Neural cell (in vitro differentiated cells): ENCODE results near the gene SCG5.

Experiments used
- EP300 ChIP-seq: fragments of 450-650 bp; conservative IDR thresholded peaks from 2 replicates; pipeline ENCODE4 v1.6.1; 2014; ENCODE audit warnings: antibody characterized with exemption, mild to moderate bottlenecking, moderate library complexity; ENCODE audit not compliant: poor library complexity, severe bottlenecking
- EZH2 ChIP-seq: fragments of 200-600, 300-800 bp; shearing (Covaris generic), sonication (generic); IDR thresholded peaks from 2 replicates; pipeline ENCODE4 v1.6.1; 2014; ENCODE audit warnings: antibody characterized with exemption, low read length, borderline replicate concordance, mild to moderate bottlenecking; ENCODE audit not compliant: insufficient read depth, poor library complexity, severe bottlenecking
- MXI1 ChIP-seq: fragments of 450-650 bp; conservative IDR thresholded peaks from 2 replicates; pipeline ENCODE4 v1.6.1; 2014; ENCODE audit warnings: antibody characterized with exemption, mild to moderate bottlenecking; ENCODE audit not compliant: poor library complexity, severe bottlenecking
- POLR2AphosphoS5 ChIP-seq: IDR thresholded peaks from 2 replicates; pipeline ENCODE4 v1.6.1; 2012
- RAD21 ChIP-seq: fragments of 450-650 bp; conservative IDR thresholded peaks from 2 replicates; pipeline ENCODE4 v1.6.1; 2014; ENCODE audit warnings: antibody characterized with exemption, mild to moderate bottlenecking, moderate library complexity
- SMC3 ChIP-seq: fragments of 450-650 bp; conservative IDR thresholded peaks from 2 replicates; pipeline ENCODE4 v1.6.1; 2014; ENCODE audit warnings: antibody characterized with exemption, mild to moderate bottlenecking, moderate library complexity; ENCODE audit not compliant: poor library complexity
- TF ChIP-seq, protein P1 (sequence below): fragments of 450-650 bp; IDR thresholded peaks from 2 replicates; pipeline ENCODE4 v1.5.1; 2014; ENCODE audit warnings: antibody characterized with exemption, mild to moderate bottlenecking, moderate library complexity; ENCODE audit not compliant: poor library complexity, severe bottlenecking
- TF ChIP-seq, protein P2 (sequence below): IDR thresholded peaks from 2 replicates; pipeline ENCODE4 v1.6.1; 2012; ENCODE audit warnings: borderline replicate concordance

DNA sequence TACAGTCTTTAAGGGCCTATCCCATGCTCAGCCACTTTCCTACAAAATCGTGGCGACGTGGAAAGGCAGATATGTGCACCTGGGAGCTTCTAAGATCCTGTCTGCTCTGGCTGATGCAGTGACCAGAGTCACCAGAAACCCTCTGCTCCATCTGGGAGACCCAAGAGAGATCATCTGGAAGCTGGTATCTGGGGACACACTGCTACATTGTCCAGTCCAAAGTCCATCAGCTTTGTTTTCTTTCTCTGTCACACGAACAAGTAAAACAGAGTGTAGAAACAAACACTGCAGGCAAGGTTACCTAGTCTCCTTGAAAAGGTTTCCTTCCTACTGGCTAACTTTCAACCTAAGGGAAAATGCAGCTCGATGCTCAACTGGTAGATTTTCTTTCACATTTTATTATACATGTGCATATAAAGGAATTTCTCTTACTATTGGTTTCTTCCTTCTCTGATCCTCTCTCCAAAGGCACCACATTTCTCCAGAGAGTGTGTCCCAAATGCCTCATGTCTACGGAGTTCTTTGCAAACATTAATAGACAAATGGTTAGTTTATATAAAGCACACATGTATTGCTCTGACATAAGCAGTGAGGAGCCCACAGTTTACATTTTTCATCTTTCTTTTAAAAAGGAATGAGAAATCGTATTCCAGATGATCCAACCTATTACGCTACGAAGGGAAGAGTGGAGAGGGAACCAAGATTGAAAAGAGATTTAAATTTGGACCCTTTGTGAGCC, 68.0 kb downstream of the SCG5 start:
- TF ChIP-seq, protein P1, sequence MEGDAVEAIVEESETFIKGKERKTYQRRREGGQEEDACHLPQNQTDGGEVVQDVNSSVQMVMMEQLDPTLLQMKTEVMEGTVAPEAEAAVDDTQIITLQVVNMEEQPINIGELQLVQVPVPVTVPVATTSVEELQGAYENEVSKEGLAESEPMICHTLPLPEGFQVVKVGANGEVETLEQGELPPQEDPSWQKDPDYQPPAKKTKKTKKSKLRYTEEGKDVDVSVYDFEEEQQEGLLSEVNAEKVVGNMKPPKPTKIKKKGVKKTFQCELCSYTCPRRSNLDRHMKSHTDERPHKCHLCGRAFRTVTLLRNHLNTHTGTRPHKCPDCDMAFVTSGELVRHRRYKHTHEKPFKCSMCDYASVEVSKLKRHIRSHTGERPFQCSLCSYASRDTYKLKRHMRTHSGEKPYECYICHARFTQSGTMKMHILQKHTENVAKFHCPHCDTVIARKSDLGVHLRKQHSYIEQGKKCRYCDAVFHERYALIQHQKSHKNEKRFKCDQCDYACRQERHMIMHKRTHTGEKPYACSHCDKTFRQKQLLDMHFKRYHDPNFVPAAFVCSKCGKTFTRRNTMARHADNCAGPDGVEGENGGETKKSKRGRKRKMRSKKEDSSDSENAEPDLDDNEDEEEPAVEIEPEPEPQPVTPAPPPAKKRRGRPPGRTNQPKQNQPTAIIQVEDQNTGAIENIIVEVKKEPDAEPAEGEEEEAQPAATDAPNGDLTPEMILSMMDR: no peak
- no peak for TF ChIP-seq RAD21
- TF ChIP-seq POLR2AphosphoS5: no peak
- no peak for TF ChIP-seq EP300
- no peak for TF ChIP-seq EZH2
- no peak for TF ChIP-seq SMC3
- TF ChIP-seq, protein P2, sequence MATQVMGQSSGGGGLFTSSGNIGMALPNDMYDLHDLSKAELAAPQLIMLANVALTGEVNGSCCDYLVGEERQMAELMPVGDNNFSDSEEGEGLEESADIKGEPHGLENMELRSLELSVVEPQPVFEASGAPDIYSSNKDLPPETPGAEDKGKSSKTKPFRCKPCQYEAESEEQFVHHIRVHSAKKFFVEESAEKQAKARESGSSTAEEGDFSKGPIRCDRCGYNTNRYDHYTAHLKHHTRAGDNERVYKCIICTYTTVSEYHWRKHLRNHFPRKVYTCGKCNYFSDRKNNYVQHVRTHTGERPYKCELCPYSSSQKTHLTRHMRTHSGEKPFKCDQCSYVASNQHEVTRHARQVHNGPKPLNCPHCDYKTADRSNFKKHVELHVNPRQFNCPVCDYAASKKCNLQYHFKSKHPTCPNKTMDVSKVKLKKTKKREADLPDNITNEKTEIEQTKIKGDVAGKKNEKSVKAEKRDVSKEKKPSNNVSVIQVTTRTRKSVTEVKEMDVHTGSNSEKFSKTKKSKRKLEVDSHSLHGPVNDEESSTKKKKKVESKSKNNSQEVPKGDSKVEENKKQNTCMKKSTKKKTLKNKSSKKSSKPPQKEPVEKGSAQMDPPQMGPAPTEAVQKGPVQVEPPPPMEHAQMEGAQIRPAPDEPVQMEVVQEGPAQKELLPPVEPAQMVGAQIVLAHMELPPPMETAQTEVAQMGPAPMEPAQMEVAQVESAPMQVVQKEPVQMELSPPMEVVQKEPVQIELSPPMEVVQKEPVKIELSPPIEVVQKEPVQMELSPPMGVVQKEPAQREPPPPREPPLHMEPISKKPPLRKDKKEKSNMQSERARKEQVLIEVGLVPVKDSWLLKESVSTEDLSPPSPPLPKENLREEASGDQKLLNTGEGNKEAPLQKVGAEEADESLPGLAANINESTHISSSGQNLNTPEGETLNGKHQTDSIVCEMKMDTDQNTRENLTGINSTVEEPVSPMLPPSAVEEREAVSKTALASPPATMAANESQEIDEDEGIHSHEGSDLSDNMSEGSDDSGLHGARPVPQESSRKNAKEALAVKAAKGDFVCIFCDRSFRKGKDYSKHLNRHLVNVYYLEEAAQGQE: no peak
- TF ChIP-seq MXI1: no peak
